HG02884 (cell line): Measurements from ENCODE around the gene ZNF248.
"Not testable (repeated sequence)": the region's sequence is repeated elsewhere in the genome, so short reads cannot be mapped to it uniquely, and the experiment has no call there.

Source experiments
- ATAC-seq: cut with Tn5 transposase; IDR thresholded peaks from one replicate; pipeline ENCODE4 v1.9.1; 2021; ENCODE audit warnings: mild to moderate bottlenecking, moderate library complexity; ENCODE audit not compliant: unreplicated experiment

Gene ZNF248

GRCh38 chr10:37748170-37748569 lies 109.2 kb downstream of the ZNF248 start:
- no peak for ATAC-seq

GRCh38 chr10:37747081-37747480 lies 110.3 kb downstream of the ZNF248 start:
- ATAC-seq: no peak

GRCh38 chr10:37741831-37742230 lies 115.6 kb downstream of the ZNF248 start:
- no peak for ATAC-seq

GRCh38 chr10:37739181-37739580 lies 118.2 kb downstream of the ZNF248 start:
- ATAC-seq: no peak

- ATAC-seq: not testable (repeated sequence)
Observed at GRCh38 chr10:37738241-37738640, 119.2 kb downstream of the ZNF248 start.

GRCh38 chr10:37737336-37737735 lies 120.1 kb downstream of the ZNF248 start:
- no peak for ATAC-seq

- ATAC-seq: no peak
Observed at GRCh38 chr10:37736120-37736519, 121.3 kb downstream of the ZNF248 start.

GRCh38 chr10:37734971-37735370 lies 122.4 kb downstream of the ZNF248 start:
- ATAC-seq: no peak
